NB4 (cell line): ENCODE data around the gene TNK2.

ENCODE experiments used
- CTCF ChIP-seq: IDR thresholded peaks from one replicate; pipeline ENCODE4 v1.5.1; 2012; ENCODE audit warnings: low read depth, low read length
- MYC ChIP-seq: IDR thresholded peaks from 2 replicates; pipeline ENCODE4 v1.6.1; 2011; ENCODE audit warnings: low read depth, low read length

DNA sequence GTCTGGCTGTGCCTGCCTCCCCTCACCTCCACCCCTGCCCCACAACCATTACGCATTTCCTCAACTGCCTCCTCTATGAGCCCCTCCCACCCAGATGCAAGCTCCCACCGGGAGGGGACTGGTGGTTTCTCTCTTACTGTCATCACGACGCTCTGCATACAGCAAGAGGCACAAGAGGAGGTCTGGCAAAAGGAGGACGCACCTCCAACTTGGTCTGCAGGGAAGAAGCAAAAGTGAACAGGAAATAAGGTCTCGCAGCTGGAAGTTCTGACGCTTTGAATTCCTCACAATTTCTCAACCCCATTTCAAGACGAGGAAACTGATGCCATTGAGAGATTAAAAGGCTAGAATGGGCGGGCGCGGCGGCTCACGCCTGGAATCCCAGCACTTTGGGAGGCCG lies 54.4 kb downstream of the TNK2 start:
- TF ChIP-seq CTCF, result no peak
- no peak for TF ChIP-seq MYC
